Sigmoid colon (tissue), 3 donors: ENCODE results near the gene SOX15.

Experiments used
- CTCF ChIP-seq, 4 experiments: fragments of 450-650 bp in 3 of 4; fragments of 200-600 bp in 1 of 4; IDR thresholded peaks; one replicate each; pipeline ENCODE4 v1.5.1; 2016 to 2019; ENCODE audit warnings: antibody characterized with exemption in 4 of 4, mild to moderate bottlenecking in 3 of 4, moderate library complexity in 2 of 4
- POLR2A ChIP-seq, 2 donors: fragments of 450-650 bp; IDR thresholded peaks; one replicate each; pipeline ENCODE4 v1.6.1; 2016; ENCODE audit warnings: antibody characterized with exemption in 2 of 2, mild to moderate bottlenecking in 2 of 2, moderate library complexity in 2 of 2

GRCh38 chr17:7570351-7570750 lies 19.5 kb downstream of the SOX15 start:
- TF ChIP-seq POLR2A (IDR thresholded peaks at IDR 0.05) (no peak), CTCF (IDR thresholded peaks at IDR 0.05) (no peak)
